M059J (cell line): ENCODE measurements around the gene TKTL1. TPM values are rescaled to one million over a fixed set of nuclear protein-coding genes. Genes with fewer than 3 reads are reported as not detected.

Experiments
- DNase-seq: peaks from one replicate; pipeline ENCODE4 v3.0.0-alpha.2; 2012; ENCODE audit warnings: low read depth
- total RNA-seq: library from RNA; depleted of rRNA; stranded (reverse); fragments of >200 nt; shearing (Covaris generic); gene quantifications from 2 replicates; pipeline ENCODE4 v1.2.3, GENCODE V29; 2014; rRNA removed

The TKTL1 gene
- total RNA-seq, 1 experiment from 2014 or later, result 0.22 TPM

- peak; percentile 72 for DNase-seq
These were observed 82.6 kb downstream of the TKTL1 start for GRCh38 chrX:154378059-154378798.

- peak; percentile 99 for DNase-seq
These were observed 83.4 kb downstream of the TKTL1 start, which contains the start of gene EMD for GRCh38 chrX:154378799-154379568. Gene EMD, plus strand, starts transcription at chrX:154379295. Its CDS starts 190 bp downstream, at chrX:154379485.

- no peak for DNase-seq
These were observed 84.0 kb downstream of the TKTL1 start for GRCh38 chrX:154379569-154379951.

Other genes starting within 250 kb of the TKTL1 start
- gene MECP2, start 198.1 kb upstream of the TKTL1 start, total RNA-seq, result 53.9 and 61.4 TPM in 2 replicates
- not detected in 2 replicates for gene OPN1LW, start 151.6 kb upstream of the TKTL1 start, total RNA-seq
- not detected in 2 replicates for gene OPN1MW, start 113.2 kb upstream of the TKTL1 start, total RNA-seq
- not detected in 2 replicates for gene OPN1MW2, start 76.0 kb upstream of the TKTL1 start, total RNA-seq
- gene OPN1MW3, start 38.2 kb upstream of the TKTL1 start, total RNA-seq, result not detected in 2 replicates
- not detected in 2 replicates for gene TEX28, start 671 bp upstream of the TKTL1 start, total RNA-seq
- gene FLNA, start 78.8 kb downstream of the TKTL1 start, total RNA-seq, result 1,078 and 2,383 TPM in 2 replicates
- 101 and 105 TPM in 2 replicates for gene EMD, start 83.5 kb downstream of the TKTL1 start, total RNA-seq
- gene RPL10, start 102.6 kb downstream of the TKTL1 start, total RNA-seq, result 3,989 and 5,487 TPM in 2 replicates
- gene DNASE1L1, start 113.5 kb downstream of the TKTL1 start, total RNA-seq, result 49.1 and 65.3 TPM in 2 replicates
- 24.9 and 32.1 TPM in 2 replicates for gene TAFAZZIN, start 115.7 kb downstream of the TKTL1 start, total RNA-seq
- gene ATP6AP1, start 132.9 kb downstream of the TKTL1 start, total RNA-seq, result 123 and 144 TPM in 2 replicates
- gene GDI1, start 141.4 kb downstream of the TKTL1 start, total RNA-seq, result 210 and 222 TPM in 2 replicates
- 99.6 and 139 TPM in 2 replicates for gene FAM50A, start 148.3 kb downstream of the TKTL1 start, total RNA-seq
- 4.3 and 8.9 TPM in 2 replicates for gene PLXNA3, start 162.5 kb downstream of the TKTL1 start, total RNA-seq
- 102 and 104 TPM in 2 replicates for gene LAGE3, start 183.5 kb downstream of the TKTL1 start, total RNA-seq
- 74.0 and 101 TPM in 2 replicates for gene UBL4A, start 190.8 kb downstream of the TKTL1 start, total RNA-seq
- gene SLC10A3, start 194.8 kb downstream of the TKTL1 start, total RNA-seq, result 65.4 and 80.7 TPM in 2 replicates
- gene FAM3A, start 220.4 kb downstream of the TKTL1 start, total RNA-seq, result 53.2 and 72.8 TPM in 2 replicates